GM04504 (cell line): ENCODE measurements around the gene RBP3.

Experiments used
- DNase-seq: peaks from one replicate; pipeline ENCODE4 v3.0.0-alpha.2; 2012; ENCODE audit warnings: low read depth

RBP3 gene

DNA sequence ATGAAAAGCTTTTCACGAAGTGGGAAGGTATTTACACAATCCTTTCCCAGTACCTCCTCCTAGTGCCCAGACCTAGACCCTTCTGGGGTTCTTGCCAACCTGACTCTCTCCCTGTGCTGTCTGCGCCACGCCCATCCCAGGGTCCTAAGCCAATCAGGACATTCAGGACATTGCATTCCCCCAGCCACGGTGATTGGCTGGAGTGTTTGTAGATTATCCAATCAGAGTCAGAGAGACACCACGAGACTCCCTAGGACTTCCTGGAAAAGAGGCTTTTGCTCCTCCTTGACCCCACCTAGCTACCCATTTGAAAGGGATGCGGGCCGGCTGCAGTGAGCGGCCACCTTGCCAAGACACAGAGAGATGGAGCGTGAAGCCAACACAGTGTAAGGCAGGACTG, 29.5 kb upstream of the RBP3 start:
- DNase-seq, result no peak

DNA sequence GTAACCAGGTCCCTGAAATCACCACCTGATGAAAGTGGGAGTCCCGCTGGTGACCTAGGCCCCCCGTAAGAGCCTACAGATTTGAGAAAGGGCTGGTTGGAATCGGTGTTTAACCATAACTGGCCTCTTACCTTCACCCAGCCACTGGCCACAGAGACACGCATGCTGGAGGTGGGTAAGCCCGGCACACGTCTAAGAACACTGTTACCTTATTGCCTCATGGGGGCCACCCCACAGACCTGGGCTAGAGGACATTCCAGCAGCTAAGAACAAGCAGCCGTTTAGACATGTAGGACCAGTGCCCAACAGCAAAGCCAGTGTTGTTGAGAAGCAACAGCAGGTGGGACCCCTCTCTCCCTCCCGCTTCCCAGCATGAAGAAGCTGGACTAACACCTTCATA, 28.4 kb upstream of the RBP3 start:
- DNase-seq, result no peak

- no peak for DNase-seq
Measured at GRCh38 chr10:47320812-47321211, 27.4 kb upstream of the RBP3 start.

GRCh38 chr10:47321521-47322195, 26.5 kb upstream of the RBP3 start:
- DNase-seq, result no peak

- no peak for DNase-seq
Measured at GRCh38 chr10:47322300-47323061, 25.7 kb upstream of the RBP3 start, which contains the start of gene GDF2. TSS of gene GDF2 (plus strand) at chr10:47322454. CDS start at chr10:47322669, 215 bp downstream.

DNA sequence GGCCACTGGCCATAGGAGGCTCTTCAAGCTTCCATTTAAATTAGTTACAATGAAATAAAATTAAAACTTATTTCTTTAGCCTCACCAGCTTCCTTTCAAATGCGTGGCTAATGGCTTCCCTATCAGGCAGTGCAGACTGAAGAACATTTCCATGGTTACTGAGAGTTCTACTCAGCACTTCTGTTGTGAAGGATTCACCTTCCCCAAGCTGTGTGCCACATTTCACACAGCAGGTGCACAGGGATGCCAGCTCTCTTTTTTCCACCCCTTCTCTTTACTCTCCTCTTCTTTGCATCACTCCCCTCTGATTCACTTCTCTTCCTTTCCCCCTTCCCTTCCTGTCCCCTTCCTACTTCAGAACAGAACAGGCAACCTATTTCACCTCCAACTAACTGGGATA, 25.1 kb upstream of the RBP3 start:
- DNase-seq, result no peak

DNA sequence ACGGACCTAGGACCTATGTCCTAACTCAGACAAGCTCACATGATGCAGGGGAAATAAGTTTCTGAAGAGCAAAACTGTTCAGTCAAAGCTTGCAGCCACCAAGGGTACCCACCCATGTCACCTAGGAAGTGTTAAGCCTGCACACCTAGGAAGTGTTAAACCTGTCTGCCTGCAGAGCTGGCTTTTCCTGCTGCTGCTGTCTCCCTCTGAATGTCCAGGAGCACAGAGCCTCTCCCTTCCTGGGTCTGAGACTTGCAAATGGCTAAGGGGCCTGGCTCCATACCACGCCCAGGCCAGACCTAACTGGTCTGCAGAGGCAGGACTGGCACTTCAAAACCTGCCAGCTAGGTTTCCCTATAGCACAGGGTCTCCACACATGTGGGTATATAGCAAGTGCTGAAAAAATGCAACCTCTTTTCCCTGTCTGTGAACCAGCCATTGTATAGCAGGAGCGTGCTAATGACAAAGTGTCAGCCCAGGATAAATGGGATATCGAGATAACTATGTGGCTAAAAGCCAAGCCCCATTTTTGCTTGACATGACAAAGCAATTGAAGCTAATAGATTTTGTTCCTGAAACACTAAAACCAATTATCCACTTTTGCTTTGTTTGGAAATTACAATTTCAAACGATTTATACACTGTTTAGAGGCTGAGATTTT, 24.4 kb upstream of the RBP3 start:
- DNase-seq, result no peak

- no peak for DNase-seq
Measured at GRCh38 chr10:47325303-47326291, 22.6 kb upstream of the RBP3 start.

DNA sequence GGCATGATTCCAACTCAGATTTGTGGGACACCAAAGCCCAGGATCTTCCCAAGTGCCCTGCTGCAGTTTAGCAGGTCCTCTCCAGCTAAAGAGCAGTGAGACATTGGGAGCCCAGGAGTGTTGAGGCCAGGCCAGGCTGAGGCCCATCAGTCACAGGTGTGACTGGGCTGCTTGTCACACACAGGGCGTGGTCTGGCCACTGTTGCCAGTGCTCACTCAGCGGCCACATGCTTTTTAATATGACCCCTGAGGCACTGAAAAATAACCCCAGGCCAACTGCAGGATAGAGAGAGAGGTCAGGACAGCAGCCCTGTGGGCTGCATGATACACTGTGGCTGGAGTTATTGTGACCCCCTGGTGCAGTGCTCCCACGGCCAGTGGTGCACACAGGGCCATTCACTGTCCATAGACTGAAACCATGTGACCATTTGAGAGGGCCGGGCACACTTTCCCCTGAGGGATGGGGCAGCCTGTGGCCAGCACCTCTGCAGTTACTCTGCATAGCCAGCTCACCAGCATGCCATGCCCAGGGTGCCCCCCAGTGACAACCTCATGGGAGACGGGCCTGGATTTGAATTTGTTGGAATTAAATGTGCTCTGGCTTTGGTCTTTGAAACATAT, 21.7 kb upstream of the RBP3 start:
- DNase-seq, result no peak

GRCh38 chr10:47326927-47327330, 21.2 kb upstream of the RBP3 start:
- no peak for DNase-seq

DNA sequence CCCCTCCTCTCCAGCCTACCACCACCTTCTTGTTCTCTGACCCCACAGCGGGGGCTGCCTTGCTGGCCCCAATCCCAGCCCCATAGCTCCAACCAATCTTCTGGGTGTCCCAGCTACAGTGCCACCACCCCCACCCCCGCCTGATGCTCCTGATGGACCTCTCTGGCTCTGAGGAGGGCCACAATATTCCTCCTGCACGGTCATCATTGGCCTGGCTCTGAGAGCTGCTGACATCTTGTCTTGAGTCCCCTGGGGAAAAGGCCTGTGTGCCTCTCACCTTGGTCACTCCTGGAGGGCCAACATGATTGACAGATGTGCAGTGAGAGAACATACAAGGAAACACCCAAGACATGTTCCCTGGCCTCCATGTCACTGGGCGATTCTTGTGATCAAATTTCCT, 18.3 kb upstream of the RBP3 start:
- no peak for DNase-seq

DNA sequence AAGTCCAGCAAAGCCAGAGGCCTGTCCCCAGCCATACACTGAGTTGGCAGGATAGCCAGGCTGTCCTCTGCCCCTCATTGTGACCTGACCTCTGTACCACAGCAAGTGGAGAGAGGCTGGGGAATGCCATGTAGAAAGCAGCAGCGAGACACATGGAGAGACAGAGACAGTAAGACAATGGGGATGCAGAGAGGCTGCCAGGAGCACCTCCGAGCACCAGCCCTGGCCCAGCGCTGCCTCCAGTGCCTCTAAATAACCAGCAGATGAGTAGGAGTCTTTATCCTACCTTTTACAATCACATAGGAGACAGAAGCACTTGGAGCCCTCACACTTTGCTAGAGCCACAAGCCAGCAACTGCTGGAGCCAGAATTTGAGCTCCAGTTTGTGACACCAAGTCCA, 17.8 kb upstream of the RBP3 start:
- no peak for DNase-seq

DNA sequence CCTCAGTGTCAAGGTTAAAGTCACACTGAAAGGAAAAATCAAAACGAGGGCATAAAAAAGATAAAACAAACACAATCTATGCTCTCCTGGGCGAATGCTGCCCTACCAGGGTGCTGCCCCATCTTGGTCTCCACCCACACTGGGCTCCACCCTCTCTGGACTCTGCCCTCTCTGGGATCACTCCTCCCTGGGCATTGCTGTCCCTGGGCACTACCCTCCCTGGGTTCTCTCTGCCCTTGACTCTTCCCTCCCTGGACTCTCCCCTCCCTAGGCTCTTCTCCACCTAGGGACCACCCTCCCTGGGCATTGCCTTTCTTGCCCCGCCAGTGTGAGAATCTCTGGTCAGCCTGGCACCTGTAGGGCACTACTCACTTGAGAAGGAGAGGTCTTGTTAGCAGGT, 17.4 kb upstream of the RBP3 start:
- DNase-seq, result no peak

DNA sequence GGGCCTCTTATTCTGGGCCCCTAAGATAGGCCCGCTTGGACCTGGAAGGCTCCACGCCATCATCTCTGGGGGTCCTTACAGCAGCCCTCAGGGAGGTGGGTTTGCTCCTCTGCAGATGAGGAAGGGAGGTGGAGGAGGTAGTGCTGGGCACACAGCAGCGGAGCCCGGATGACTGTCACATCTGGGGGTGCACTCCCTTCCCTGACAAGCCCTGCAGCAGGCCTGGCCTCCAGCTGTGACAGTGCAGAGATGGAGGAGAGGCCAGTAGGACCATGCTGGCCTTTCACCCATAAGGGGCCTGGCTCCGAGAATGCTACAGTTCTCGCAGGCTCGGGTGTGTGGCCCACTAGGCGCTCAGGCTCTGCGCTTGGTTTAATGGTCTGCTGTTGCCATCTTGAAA, 16.7 kb upstream of the RBP3 start:
- no peak for DNase-seq

- no peak for DNase-seq
Measured at GRCh38 chr10:47331954-47332353, 16.2 kb upstream of the RBP3 start.

DNA sequence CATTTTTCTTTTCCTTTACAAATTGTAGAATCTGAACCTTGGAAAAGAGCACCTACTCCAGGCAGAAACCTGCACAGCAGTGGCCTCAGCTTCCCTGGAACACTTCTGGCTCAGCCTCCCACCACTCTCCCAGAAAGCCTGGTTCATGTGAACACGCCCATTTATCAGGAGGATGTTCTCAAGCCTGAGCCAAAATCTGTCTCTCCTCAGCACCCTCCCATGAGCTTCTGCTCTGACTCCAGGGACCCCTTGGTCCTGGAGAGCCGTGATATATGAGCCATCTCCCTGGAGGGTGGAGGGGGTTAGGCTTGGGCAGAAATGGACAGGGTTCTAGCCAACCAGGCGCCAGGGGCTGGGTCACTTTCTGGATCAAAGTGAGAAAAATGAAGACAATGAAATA, 15.8 kb upstream of the RBP3 start:
- no peak for DNase-seq

- no peak for DNase-seq
Measured at GRCh38 chr10:47332946-47333345, 15.2 kb upstream of the RBP3 start.

DNA sequence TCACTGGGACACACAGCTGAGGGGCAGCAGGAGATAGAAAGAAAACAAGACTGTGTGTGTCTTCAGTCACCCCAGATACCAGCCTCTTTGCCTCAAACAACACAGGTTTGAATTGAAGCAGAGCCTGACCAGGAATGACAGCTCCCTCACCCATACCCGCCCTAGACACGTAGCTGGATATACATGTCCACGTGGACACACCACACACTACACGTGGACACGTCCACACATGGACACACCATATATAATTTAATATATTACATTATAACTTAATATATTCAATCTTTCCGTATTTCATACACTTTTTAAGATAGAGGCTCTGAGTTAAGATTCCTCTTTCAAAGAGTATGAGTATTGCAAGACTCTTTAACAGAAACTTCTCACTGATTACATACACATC, 14.6 kb upstream of the RBP3 start:
- DNase-seq, result no peak

GRCh38 chr10:47334466-47335295, 13.5 kb upstream of the RBP3 start:
- DNase-seq, result no peak

- no peak for DNase-seq
Measured at GRCh38 chr10:47335906-47336305, 12.3 kb upstream of the RBP3 start.
